ENCODE results near the gene SERINC2. TPM values are rescaled to one million over a fixed set of nuclear protein-coding genes. Genes with fewer than 3 reads are reported as not detected.
"Not testable (repeated sequence)": the region's sequence is repeated elsewhere in the genome, so short reads cannot be mapped to it uniquely, and the experiment has no call there.

SERINC2 gene
- total RNA-seq, 1 donor from 2014 or later, result 38.6 TPM

- no peak for DNase-seq (ENCODE audit: low read depth)
Observed at GRCh38 chr1:31383967-31384366, 29.0 kb upstream of the SERINC2 start.

GRCh38 chr1:31386576-31387243 lies 26.3 kb upstream of the SERINC2 start:
- not testable (repeated sequence) for DNase-seq (ENCODE audit: low read depth)

- DNase-seq (ENCODE audit: low read depth), result no peak
Observed at GRCh38 chr1:31387612-31388011, 25.4 kb upstream of the SERINC2 start.

- DNase-seq (ENCODE audit: low read depth), result no peak
Observed at GRCh38 chr1:31389616-31390015, 23.4 kb upstream of the SERINC2 start.

- DNase-seq (ENCODE audit: low read depth), result no peak
Observed at GRCh38 chr1:31390071-31390470, 22.9 kb upstream of the SERINC2 start.

- DNase-seq (ENCODE audit: low read depth), result no peak
Observed at GRCh38 chr1:31393463-31393862, 19.6 kb upstream of the SERINC2 start.

- peak; percentile 60 for DNase-seq (ENCODE audit: low read depth)
Observed at GRCh38 chr1:31394584-31395193, 18.3 kb upstream of the SERINC2 start.

- DNase-seq (ENCODE audit: low read depth), result peak; percentile 64
Observed at GRCh38 chr1:31396633-31397351, 16.2 kb upstream of the SERINC2 start.

- no peak for DNase-seq (ENCODE audit: low read depth)
Observed at GRCh38 chr1:31397360-31398095, 15.5 kb upstream of the SERINC2 start.

- no peak for DNase-seq (ENCODE audit: low read depth)
Observed at GRCh38 chr1:31398246-31398645, 14.8 kb upstream of the SERINC2 start.

GRCh38 chr1:31399976-31400375 lies 13.0 kb upstream of the SERINC2 start:
- no peak for DNase-seq (ENCODE audit: low read depth)

- DNase-seq (ENCODE audit: low read depth), result no peak
Observed at GRCh38 chr1:31400393-31400792, 12.6 kb upstream of the SERINC2 start.

GRCh38 chr1:31401241-31401640 lies 11.8 kb upstream of the SERINC2 start:
- DNase-seq (ENCODE audit: low read depth), result no peak

GRCh38 chr1:31405578-31406245 lies 7.3 kb upstream of the SERINC2 start:
- no peak for DNase-seq (ENCODE audit: low read depth)

GRCh38 chr1:31407029-31407626 lies 5.9 kb upstream of the SERINC2 start:
- DNase-seq (ENCODE audit: low read depth), result no peak

- no peak for DNase-seq (ENCODE audit: low read depth)
Observed at GRCh38 chr1:31408788-31409318, 4.2 kb upstream of the SERINC2 start.

GRCh38 chr1:31409946-31410858 lies 2.8 kb upstream of the SERINC2 start:
- no peak for DNase-seq (ENCODE audit: low read depth)

- DNase-seq (ENCODE audit: low read depth), result no peak
Observed at GRCh38 chr1:31410871-31411270, 2.1 kb upstream of the SERINC2 start.

GRCh38 chr1:31412205-31412604 lies 808 bp upstream of the SERINC2 start:
- no peak for DNase-seq (ENCODE audit: low read depth)

GRCh38 chr1:31413405-31414001 lies 490 bp downstream of the SERINC2 start:
- DNase-seq (ENCODE audit: low read depth), result no peak
